Measurements from ENCODE around the gene USP24. TPM values are rescaled to one million over a fixed set of nuclear protein-coding genes. Genes with fewer than 3 reads are reported as not detected.
"Not testable (repeated sequence)": the region's sequence is repeated elsewhere in the genome, so short reads cannot be mapped to it uniquely, and the experiment has no call there.

Gene USP24
- total RNA-seq, 1 experiment from 2014 or later = 40.9 TPM

- no peak for ATAC-seq
- TF ChIP-seq KAT7 (CRISPR knock-in tag; IDR thresholded peaks at IDR 0.05; ENCODE audit: borderline replicate concordance) = no peak
- no peak for TF ChIP-seq NFE2L1 (CRISPR knock-in tag; IDR thresholded peaks at IDR 0.05)
- TF ChIP-seq MYBL2 (CRISPR knock-in tag; IDR thresholded peaks at IDR 0.05) = no peak
- TF ChIP-seq CREB1 (CRISPR knock-in tag; IDR thresholded peaks at IDR 0.05) = no peak
- TF ChIP-seq ZNF416 (CRISPR knock-in tag; IDR thresholded peaks at IDR 0.05) = no peak
- no peak for TF ChIP-seq ZNF232 (CRISPR knock-in tag; IDR thresholded peaks at IDR 0.05)
- no peak for TF ChIP-seq ZNF396 (CRISPR knock-in tag; IDR thresholded peaks at IDR 0.05; ENCODE audit: borderline replicate concordance)
- no peak for TF ChIP-seq ZNF219 (CRISPR knock-in tag; IDR thresholded peaks at IDR 0.05; ENCODE audit: borderline replicate concordance)
- no peak for TF ChIP-seq FOXP1 (CRISPR knock-in tag; IDR thresholded peaks at IDR 0.05; ENCODE audit: borderline replicate concordance)
- TF ChIP-seq SMAD3 (CRISPR knock-in tag; IDR thresholded peaks at IDR 0.05; ENCODE audit: borderline replicate concordance) = no peak
- Mint-ChIP-seq H3K4me1 (peaks cover 9% of the 10 kb centered on the region), H3K4me3 (no peak overlapping the region), H3K27ac (no peak overlapping the region), H3K27me3 (ENCODE audit: low read depth) (no peaks in the 10 kb centered on the region), H3K9me3 (peaks cover 6% of the 10 kb centered on the region), H3K36me3 (peaks cover 7% of the 10 kb centered on the region)
- DNase-seq (ENCODE audit: low spot score) = no peak
- ChIA-PET POLR2A (no interaction called here), CTCF (no interaction called here)
Measured at GRCh38 chr1:55231745-55232144, 16.6 kb upstream of the USP24 start.

DNA sequence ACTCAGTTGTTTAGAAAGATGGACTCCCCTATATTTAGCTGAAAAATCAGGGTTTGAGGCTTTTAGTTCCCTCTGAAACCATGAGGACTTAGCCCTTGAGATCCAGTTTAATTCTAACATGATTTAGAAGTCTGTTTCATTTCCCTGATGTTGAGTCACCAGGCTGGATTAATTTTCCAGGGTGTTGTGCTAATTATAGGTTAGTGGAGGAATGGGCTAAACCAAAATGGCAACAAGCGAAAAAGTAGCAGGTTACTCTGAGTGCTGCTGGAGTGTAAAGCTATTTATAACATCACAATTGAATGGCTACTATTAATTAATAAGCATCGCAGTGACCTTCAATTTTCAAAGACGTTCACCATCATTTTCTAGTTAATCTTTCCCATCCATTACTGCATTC is 15.5 kb upstream of the USP24 start:
- DNase-seq (ENCODE audit: low spot score) = no peak
- no peak for ATAC-seq
- ChIA-PET CTCF (interaction anchor here (1.9 kb wide), 1 partner anchor 87 kb away, joined by 7 read pairs; no protein-coding TSS in a partner anchor), POLR2A (no interaction called here)
- Mint-ChIP-seq H3K4me3 (no peak overlapping the region), H3K27me3 (ENCODE audit: low read depth) (no peaks in the 10 kb centered on the region), H3K27ac (no peak overlapping the region), H3K9me3 (peaks cover 6% of the 10 kb centered on the region), H3K4me1 (peaks cover 9% of the 10 kb centered on the region), H3K36me3 (peaks cover 7% of the 10 kb centered on the region)
- TF ChIP-seq, protein P1, sequence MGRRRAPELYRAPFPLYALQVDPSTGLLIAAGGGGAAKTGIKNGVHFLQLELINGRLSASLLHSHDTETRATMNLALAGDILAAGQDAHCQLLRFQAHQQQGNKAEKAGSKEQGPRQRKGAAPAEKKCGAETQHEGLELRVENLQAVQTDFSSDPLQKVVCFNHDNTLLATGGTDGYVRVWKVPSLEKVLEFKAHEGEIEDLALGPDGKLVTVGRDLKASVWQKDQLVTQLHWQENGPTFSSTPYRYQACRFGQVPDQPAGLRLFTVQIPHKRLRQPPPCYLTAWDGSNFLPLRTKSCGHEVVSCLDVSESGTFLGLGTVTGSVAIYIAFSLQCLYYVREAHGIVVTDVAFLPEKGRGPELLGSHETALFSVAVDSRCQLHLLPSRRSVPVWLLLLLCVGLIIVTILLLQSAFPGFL (CRISPR knock-in tag; IDR thresholded peaks at IDR 0.05; ENCODE audit: borderline replicate concordance) = no peak
- TF ChIP-seq ATF3 (CRISPR knock-in tag; conservative IDR thresholded peaks at IDR 0.05) (no peak), ZNF671 (CRISPR knock-in tag; IDR thresholded peaks at IDR 0.05) (no peak), GTF2I (CRISPR knock-in tag; conservative IDR thresholded peaks at IDR 0.05) (no peak), FOXK1 (CRISPR knock-in tag; IDR thresholded peaks at IDR 0.05) (no peak), ZBTB43 (CRISPR knock-in tag; IDR thresholded peaks at IDR 0.05) (no peak), TCF7 (CRISPR knock-in tag; IDR thresholded peaks at IDR 0.05; ENCODE audit: low read depth) (no peak), CBFB (CRISPR knock-in tag; IDR thresholded peaks at IDR 0.05; ENCODE audit: low read depth) (no peak), GABPB1 (CRISPR knock-in tag; IDR thresholded peaks at IDR 0.05) (no peak), CREB1 (CRISPR knock-in tag; IDR thresholded peaks at IDR 0.05) (no peak), PRRX2 (CRISPR knock-in tag; IDR thresholded peaks at IDR 0.05) (no peak), ZNF219 (CRISPR knock-in tag; IDR thresholded peaks at IDR 0.05; ENCODE audit: borderline replicate concordance) (no peak), TEAD4 (CRISPR knock-in tag; IDR thresholded peaks at IDR 0.05) (no peak), NR3C1 (CRISPR knock-in tag; conservative IDR thresholded peaks at IDR 0.05; ENCODE audit: low read depth) (no peak), ZNF263 (CRISPR knock-in tag; IDR thresholded peaks at IDR 0.05; ENCODE audit: low read depth) (no peak), ZNF138 (CRISPR knock-in tag; conservative IDR thresholded peaks at IDR 0.05) (no peak), NFATC4 (CRISPR knock-in tag; IDR thresholded peaks at IDR 0.05) (no peak)
- TF ChIP-seq, protein P2, sequence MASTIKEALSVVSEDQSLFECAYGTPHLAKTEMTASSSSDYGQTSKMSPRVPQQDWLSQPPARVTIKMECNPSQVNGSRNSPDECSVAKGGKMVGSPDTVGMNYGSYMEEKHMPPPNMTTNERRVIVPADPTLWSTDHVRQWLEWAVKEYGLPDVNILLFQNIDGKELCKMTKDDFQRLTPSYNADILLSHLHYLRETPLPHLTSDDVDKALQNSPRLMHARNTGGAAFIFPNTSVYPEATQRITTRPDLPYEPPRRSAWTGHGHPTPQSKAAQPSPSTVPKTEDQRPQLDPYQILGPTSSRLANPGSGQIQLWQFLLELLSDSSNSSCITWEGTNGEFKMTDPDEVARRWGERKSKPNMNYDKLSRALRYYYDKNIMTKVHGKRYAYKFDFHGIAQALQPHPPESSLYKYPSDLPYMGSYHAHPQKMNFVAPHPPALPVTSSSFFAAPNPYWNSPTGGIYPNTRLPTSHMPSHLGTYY (CRISPR knock-in tag; IDR thresholded peaks at IDR 0.05) = no peak
- TF ChIP-seq, protein P3, sequence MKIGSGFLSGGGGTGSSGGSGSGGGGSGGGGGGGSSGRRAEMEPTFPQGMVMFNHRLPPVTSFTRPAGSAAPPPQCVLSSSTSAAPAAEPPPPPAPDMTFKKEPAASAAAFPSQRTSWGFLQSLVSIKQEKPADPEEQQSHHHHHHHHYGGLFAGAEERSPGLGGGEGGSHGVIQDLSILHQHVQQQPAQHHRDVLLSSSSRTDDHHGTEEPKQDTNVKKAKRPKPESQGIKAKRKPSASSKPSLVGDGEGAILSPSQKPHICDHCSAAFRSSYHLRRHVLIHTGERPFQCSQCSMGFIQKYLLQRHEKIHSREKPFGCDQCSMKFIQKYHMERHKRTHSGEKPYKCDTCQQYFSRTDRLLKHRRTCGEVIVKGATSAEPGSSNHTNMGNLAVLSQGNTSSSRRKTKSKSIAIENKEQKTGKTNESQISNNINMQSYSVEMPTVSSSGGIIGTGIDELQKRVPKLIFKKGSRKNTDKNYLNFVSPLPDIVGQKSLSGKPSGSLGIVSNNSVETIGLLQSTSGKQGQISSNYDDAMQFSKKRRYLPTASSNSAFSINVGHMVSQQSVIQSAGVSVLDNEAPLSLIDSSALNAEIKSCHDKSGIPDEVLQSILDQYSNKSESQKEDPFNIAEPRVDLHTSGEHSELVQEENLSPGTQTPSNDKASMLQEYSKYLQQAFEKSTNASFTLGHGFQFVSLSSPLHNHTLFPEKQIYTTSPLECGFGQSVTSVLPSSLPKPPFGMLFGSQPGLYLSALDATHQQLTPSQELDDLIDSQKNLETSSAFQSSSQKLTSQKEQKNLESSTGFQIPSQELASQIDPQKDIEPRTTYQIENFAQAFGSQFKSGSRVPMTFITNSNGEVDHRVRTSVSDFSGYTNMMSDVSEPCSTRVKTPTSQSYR (CRISPR knock-in tag; IDR thresholded peaks at IDR 0.05) = no peak
- TF ChIP-seq, protein P4, sequence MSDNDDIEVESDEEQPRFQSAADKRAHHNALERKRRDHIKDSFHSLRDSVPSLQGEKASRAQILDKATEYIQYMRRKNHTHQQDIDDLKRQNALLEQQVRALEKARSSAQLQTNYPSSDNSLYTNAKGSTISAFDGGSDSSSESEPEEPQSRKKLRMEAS (CRISPR knock-in tag; IDR thresholded peaks at IDR 0.05) = no peak

DNA sequence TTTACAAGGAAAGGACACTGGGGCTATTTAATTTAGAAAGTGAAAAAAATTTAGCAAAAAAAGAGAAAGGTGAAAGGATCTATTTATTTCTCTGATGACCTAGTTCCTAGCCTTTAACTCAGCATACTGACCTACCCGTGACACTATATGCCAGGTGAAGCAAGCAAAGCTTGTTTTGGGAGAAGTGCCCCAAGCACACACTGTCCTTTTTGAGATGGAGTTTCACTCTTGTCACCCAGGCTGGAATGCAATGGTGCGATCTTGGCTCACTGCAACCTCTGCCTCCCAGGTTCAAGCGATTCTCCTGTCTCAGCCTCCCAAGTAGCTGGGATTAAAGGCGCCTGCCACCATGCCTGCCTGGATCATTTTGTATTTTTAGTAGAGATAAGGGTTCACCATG is 14.6 kb upstream of the USP24 start:
- Mint-ChIP-seq H3K4me1 (peaks cover 18% of the 10 kb centered on the region), H3K9me3 (peaks cover 12% of the 10 kb centered on the region)
- not testable (repeated sequence) for H3K4me3 Mint-ChIP-seq; DNase-seq (ENCODE audit: low spot score); ATAC-seq; H3K27ac Mint-ChIP-seq; H3K27me3 Mint-ChIP-seq (ENCODE audit: low read depth); H3K36me3 Mint-ChIP-seq
- ChIA-PET POLR2A (interaction anchor here (0.5 kb wide), 1 partner anchor 49 kb away, joined by 3 read pairs; no protein-coding TSS in a partner anchor), CTCF (interaction anchor here (1.9 kb wide), 1 partner anchor 86 kb away, joined by 7 read pairs; no protein-coding TSS in a partner anchor)
